GM12874 (cell line): ENCODE data around the gene MED29.

ENCODE experiments used
- TF ChIP-seq, protein P1 (sequence below): IDR thresholded peaks from 2 replicates; pipeline ENCODE4 v1.5.1; 2011; ENCODE audit warnings: low read depth, mild to moderate bottlenecking, control low read depth, low read length, moderate library complexity; ENCODE audit not compliant: insufficient read depth

Gene MED29

DNA sequence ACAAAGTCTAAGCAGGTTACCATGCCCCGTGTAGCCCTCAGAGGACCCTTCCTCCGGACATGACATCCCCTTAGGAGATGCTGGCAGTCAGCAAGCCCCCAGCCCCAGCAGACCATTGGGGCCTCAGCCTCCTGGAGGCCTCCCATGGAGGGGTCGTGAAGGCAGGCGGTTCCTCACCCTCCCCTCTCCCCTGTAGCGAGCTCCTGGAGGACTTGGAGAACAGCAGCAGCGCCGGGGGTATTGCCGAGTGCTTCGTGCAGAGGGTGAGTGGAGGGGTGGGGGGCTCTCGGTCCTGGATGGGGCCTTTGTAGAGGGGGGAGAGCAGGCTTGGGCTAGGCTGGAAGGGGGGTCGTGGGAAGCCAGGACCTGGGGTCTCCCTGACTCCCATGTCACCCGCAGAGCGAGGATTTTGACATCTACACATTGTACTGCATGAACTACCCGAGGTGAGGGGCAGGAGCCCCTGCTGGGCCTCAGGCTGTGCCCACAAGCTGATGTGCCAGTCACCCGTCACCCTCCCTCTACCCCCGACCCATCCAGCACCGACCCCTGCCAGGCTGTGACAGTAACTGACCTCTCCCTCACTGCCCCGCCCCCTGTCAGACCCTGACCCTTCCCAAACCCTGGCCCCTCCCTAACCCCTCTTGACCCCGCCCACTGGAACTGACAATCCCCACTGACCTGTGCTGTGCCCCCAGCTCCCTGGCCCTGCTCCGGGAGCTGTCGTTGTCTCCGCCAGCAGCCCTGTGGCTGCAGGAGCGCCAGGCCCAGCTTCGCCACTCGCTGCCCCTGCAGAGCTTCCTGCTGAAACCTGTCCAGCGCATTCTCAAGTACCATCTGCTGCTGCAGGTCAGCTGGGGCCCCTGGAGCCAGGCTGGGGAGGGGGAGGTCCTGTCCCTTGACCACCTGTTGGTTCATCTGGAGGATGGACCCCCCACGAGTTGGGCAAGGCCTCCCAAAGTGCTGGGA, 25.3 kb downstream of the MED29 start:
- TF ChIP-seq, protein P1, sequence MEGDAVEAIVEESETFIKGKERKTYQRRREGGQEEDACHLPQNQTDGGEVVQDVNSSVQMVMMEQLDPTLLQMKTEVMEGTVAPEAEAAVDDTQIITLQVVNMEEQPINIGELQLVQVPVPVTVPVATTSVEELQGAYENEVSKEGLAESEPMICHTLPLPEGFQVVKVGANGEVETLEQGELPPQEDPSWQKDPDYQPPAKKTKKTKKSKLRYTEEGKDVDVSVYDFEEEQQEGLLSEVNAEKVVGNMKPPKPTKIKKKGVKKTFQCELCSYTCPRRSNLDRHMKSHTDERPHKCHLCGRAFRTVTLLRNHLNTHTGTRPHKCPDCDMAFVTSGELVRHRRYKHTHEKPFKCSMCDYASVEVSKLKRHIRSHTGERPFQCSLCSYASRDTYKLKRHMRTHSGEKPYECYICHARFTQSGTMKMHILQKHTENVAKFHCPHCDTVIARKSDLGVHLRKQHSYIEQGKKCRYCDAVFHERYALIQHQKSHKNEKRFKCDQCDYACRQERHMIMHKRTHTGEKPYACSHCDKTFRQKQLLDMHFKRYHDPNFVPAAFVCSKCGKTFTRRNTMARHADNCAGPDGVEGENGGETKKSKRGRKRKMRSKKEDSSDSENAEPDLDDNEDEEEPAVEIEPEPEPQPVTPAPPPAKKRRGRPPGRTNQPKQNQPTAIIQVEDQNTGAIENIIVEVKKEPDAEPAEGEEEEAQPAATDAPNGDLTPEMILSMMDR, result no peak

DNA sequence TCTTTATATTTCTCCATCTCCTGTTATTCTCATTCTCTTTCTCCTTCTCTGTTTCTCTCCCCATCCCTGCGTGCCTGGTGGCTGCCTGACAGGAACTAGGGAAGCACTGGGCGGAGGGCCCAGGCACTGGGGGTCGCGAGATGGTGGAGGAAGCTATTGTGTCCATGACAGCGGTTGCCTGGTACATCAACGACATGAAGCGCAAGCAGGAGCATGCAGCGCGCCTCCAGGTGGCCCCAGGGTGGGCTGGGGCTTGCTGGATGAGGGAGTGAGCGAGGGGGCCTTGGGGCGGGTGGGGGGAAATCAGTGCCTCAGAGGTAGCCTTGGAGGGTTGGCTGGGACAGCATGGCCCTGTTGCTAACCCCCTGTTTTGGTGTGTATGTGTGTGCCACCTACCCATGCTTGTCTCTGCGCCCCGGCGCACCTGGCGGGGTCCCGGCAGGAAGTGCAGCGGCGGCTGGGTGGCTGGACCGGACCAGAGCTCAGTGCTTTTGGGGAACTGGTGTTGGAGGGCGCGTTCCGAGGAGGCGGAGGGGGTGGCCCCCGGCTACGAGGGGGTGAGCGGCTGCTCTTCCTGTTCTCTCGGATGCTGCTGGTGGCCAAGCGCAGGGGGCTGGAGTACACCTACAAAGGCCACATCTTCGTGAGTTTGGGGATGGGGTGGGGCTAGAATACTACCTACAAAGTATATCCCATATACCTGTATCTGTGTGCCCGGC, 26.4 kb downstream of the MED29 start:
- TF ChIP-seq, protein P1, result no peak

DNA sequence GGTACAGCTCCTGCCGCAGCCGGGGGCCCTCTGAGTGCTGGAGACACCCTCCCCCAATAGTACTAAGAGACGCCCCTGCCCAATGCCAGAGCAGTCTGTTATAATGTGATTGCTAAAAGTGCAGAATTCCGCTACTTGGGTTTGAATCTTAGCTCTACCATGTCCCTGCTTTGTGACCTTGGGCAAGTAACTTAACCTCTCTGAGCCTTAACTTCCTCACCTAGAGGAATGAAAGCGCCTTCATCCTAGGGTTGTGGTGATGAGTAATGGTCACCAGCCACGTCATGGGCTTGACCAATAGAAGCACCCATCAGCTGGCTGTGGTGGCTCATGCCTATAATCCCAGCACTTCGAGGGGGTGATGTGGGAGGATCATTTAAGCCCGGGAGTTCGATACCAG, 27.8 kb downstream of the MED29 start:
- TF ChIP-seq, protein P1, result no peak

DNA sequence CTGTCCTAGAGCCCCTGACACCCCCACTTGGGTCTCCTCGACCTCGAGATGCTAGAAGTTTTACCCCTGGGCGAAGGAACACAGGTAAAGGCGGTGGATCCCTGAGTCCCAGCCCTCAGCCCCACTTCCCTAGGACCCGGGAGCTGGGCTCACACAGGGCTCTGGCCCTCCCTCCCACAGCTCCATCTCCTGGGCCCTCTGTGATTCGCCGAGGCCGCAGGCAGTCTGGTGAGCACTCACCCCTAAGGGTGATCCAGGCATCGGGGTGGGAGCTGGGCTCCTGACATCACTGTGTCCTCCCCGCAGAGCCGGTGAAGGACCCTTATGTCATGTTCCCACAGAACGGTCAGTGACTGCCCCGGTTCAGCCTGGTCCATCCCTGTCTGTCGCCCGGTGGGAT, 29.6 kb downstream of the MED29 start:
- TF ChIP-seq, protein P1, result no peak

DNA sequence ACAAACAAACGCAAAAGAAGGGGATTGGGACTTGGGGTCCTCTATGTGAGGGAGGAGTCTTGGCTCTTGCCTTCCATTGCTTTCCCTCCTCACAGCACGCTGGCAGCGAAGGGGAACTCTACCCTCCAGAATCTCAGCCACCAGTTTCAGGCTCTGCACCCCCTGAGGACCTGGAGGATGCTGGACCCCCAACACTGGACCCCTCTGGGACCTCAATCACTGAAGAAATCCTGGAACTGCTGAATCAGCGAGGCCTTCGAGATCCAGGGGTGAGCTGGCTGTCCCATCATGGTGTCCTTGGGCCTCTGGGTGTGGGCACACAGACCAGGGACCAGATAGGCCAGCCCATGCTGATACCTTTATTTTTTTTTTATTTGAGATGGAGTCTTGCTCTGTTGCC, 30.8 kb downstream of the MED29 start:
- TF ChIP-seq, protein P1, result no peak

DNA sequence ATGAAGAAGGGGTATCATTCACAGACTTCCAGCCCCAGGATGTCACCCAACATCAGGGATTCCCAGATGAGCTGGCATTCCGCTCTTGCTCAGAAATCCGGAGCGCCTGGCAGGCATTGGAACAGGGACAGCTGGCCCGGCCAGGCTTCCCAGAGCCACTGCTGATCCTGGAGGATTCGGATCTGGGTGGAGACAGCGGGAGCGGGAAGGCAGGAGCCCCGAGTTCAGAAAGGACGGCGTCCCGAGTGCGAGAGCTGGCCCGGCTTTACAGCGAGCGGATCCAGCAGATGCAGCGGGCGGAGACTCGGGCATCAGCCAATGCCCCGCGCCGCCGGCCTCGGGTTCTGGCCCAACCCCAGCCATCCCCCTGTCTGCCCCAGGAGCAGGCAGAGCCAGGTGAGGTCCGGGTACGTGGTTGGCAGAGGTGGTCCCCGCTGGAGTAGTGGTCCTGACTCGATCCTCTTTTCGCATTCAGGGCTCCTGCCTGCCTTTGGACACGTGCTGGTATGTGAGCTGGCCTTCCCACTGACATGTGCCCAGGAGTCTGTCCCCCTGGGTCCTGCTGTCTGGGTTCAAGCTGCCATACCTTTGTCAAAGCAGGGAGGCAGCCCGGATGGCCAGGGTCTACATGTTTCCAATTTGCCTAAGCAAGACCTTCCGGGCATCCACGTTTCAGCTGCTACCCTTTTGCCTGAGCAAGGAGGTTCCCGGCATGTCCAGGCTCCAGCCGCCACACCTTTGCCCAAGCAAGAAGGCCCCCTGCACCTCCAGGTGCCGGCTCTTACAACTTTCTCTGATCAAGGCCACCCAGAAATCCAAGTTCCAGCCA, 32.3 kb downstream of the MED29 start:
- TF ChIP-seq, protein P1, result no peak

DNA sequence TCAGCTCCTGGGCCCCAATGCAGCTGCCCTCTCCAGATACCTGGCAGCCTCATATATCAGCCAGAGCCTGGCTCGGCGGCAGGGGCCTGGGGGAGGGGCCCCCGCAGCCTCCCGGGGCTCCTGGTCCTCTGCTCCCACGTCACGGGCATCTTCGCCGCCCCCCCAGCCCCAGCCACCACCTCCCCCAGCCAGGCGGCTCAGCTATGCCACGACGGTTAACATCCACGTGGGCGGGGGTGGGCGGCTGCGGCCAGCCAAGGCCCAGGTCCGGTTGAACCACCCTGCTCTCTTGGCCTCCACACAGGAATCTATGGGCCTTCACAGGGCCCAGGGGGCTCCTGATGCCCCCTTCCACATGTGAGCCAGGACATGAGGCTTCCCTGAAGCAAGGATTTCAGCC, 33.8 kb downstream of the MED29 start:
- TF ChIP-seq, protein P1, result no peak
